ENCODE measurements around the gene PON1.

Gene PON1

GRCh38 chr7:95295397-95295796 is 28.9 kb downstream of the PON1 start:
- H3K4ac ChIP-seq (ENCODE audit: low read depth, low read length): no peak overlapping the region
- H4K8ac ChIP-seq (ENCODE audit: low read depth, low read length): no peak overlapping the region
- no peaks in the 10 kb centered on the region for H3K79me1 ChIP-seq (ENCODE audit: low read length)
- H3K27me3 ChIP-seq (ENCODE audit: insufficient read depth, low read length): no peaks in the 10 kb centered on the region
- H3K9ac ChIP-seq (ENCODE audit: low read length): no peak overlapping the region
- no peaks in the 10 kb centered on the region for H3K36me3 ChIP-seq (ENCODE audit: control insufficient read depth in 1 of 2, insufficient read depth in 2 of 2, low read length in 2 of 2)
- H3K4me3 ChIP-seq (ENCODE audit: low read depth, low read length): no peak overlapping the region
- DNase-seq: no peak
- no peak overlapping the region for H2BK5ac ChIP-seq (ENCODE audit: low read depth, low read length, poor library complexity)
- H2BK12ac ChIP-seq (ENCODE audit: low read length): no peak overlapping the region
- no peak overlapping the region for H3K14ac ChIP-seq (ENCODE audit: low read length)
- H2AK5ac ChIP-seq (ENCODE audit: low read length): no peak overlapping the region
- H2BK120ac ChIP-seq (ENCODE audit: insufficient read depth, low read length, poor library complexity): no peak overlapping the region
- H3K9me3 ChIP-seq (ENCODE audit: insufficient read depth, low read depth, low read length): no peaks in the 10 kb centered on the region
- no peak overlapping the region for H3K27ac ChIP-seq (ENCODE audit: low read depth, low read length)
- no peaks in the 10 kb centered on the region for H3K4me1 ChIP-seq (ENCODE audit: control insufficient read depth in 1 of 2, insufficient read depth in 2 of 2, low read length in 2 of 2)
- no peak overlapping the region for H2AFZ ChIP-seq (ENCODE audit: insufficient read depth, low read length, poor library complexity)
- H4K12ac ChIP-seq (ENCODE audit: low read depth, low read length): no peak overlapping the region
- no peak overlapping the region for H3K18ac ChIP-seq (ENCODE audit: low read length)
- H4K91ac ChIP-seq (ENCODE audit: low read depth, low read length): no peak overlapping the region
- no peak overlapping the region for H3K4me2 ChIP-seq (ENCODE audit: low read length)
- no peaks in the 10 kb centered on the region for H3K79me2 ChIP-seq (ENCODE audit: control insufficient read depth, insufficient read depth, low read length, poor library complexity)
- no peak overlapping the region for H3K23ac ChIP-seq (ENCODE audit: low read length)

GRCh38 chr7:95290166-95290830 is 34.0 kb downstream of the PON1 start:
- no CpG with 5 or more reads among the region's 7 CpGs for WGBS (ENCODE audit: extremely low coverage, insufficient coverage, insufficient read length)
- no peak overlapping the region for H4K91ac ChIP-seq (ENCODE audit: low read depth, low read length)
- H3K18ac ChIP-seq (ENCODE audit: low read length): no peak overlapping the region
- no peaks in the 10 kb centered on the region for H3K27me3 ChIP-seq (ENCODE audit: insufficient read depth, low read length)
- no peak overlapping the region for H3K4me3 ChIP-seq (ENCODE audit: low read depth, low read length)
- H3K27ac ChIP-seq (ENCODE audit: low read depth, low read length): no peak overlapping the region
- H3K9me3 ChIP-seq (ENCODE audit: insufficient read depth, low read depth, low read length): no peaks in the 10 kb centered on the region
- no peak for DNase-seq
- no peak overlapping the region for H2AFZ ChIP-seq (ENCODE audit: insufficient read depth, low read length, poor library complexity)
- H3K79me2 ChIP-seq (ENCODE audit: control insufficient read depth, insufficient read depth, low read length, poor library complexity): no peaks in the 10 kb centered on the region
- no peak overlapping the region for H3K9ac ChIP-seq (ENCODE audit: low read length)
- H3K23ac ChIP-seq (ENCODE audit: low read length): no peak overlapping the region
- H2BK5ac ChIP-seq (ENCODE audit: low read depth, low read length, poor library complexity): no peak overlapping the region
- H3K4me1 ChIP-seq (ENCODE audit: control insufficient read depth in 1 of 2, insufficient read depth in 2 of 2, low read length in 2 of 2): no peaks in the 10 kb centered on the region
- no peak overlapping the region for H2AK5ac ChIP-seq (ENCODE audit: low read length)
- H2BK120ac ChIP-seq (ENCODE audit: insufficient read depth, low read length, poor library complexity): no peak overlapping the region
- H3K14ac ChIP-seq (ENCODE audit: low read length): no peak overlapping the region
- no peak overlapping the region for H4K8ac ChIP-seq (ENCODE audit: low read depth, low read length)
- H3K79me1 ChIP-seq (ENCODE audit: low read length): no peaks in the 10 kb centered on the region
- no peak overlapping the region for H2BK12ac ChIP-seq (ENCODE audit: low read length)
- H3K4me2 ChIP-seq (ENCODE audit: low read length): no peak overlapping the region
- H3K4ac ChIP-seq (ENCODE audit: low read depth, low read length): no peak overlapping the region
- no peak overlapping the region for H4K12ac ChIP-seq (ENCODE audit: low read depth, low read length)
- H3K36me3 ChIP-seq (ENCODE audit: control insufficient read depth in 1 of 2, insufficient read depth in 2 of 2, low read length in 2 of 2): no peaks in the 10 kb centered on the region

- no peaks in the 10 kb centered on the region for H3K4me1 ChIP-seq (ENCODE audit: control insufficient read depth in 1 of 2, insufficient read depth in 2 of 2, low read length in 2 of 2)
- H3K27me3 ChIP-seq (ENCODE audit: insufficient read depth, low read length): no peaks in the 10 kb centered on the region
- no peak overlapping the region for H3K27ac ChIP-seq (ENCODE audit: low read depth, low read length)
- H3K23ac ChIP-seq (ENCODE audit: low read length): no peak overlapping the region
- no peak overlapping the region for H2AFZ ChIP-seq (ENCODE audit: insufficient read depth, low read length, poor library complexity)
- no peak overlapping the region for H2BK5ac ChIP-seq (ENCODE audit: low read depth, low read length, poor library complexity)
- no peak overlapping the region for H4K91ac ChIP-seq (ENCODE audit: low read depth, low read length)
- no peak overlapping the region for H3K4me3 ChIP-seq (ENCODE audit: low read depth, low read length)
- no peaks in the 10 kb centered on the region for H3K79me2 ChIP-seq (ENCODE audit: control insufficient read depth, insufficient read depth, low read length, poor library complexity)
- WGBS (ENCODE audit: extremely low coverage, insufficient coverage, insufficient read length): no CpG with 5 or more reads among the region's 2 CpGs
- H3K79me1 ChIP-seq (ENCODE audit: low read length): no peaks in the 10 kb centered on the region
- no peak overlapping the region for H3K18ac ChIP-seq (ENCODE audit: low read length)
- H2AK5ac ChIP-seq (ENCODE audit: low read length): no peak overlapping the region
- no peak overlapping the region for H4K8ac ChIP-seq (ENCODE audit: low read depth, low read length)
- H3K36me3 ChIP-seq (ENCODE audit: control insufficient read depth in 1 of 2, insufficient read depth in 2 of 2, low read length in 2 of 2): no peaks in the 10 kb centered on the region
- no peak for DNase-seq
- no peak overlapping the region for H2BK12ac ChIP-seq (ENCODE audit: low read length)
- no peak overlapping the region for H3K9ac ChIP-seq (ENCODE audit: low read length)
- H3K14ac ChIP-seq (ENCODE audit: low read length): no peak overlapping the region
- H3K4ac ChIP-seq (ENCODE audit: low read depth, low read length): no peak overlapping the region
- no peak overlapping the region for H3K4me2 ChIP-seq (ENCODE audit: low read length)
- no peaks in the 10 kb centered on the region for H3K9me3 ChIP-seq (ENCODE audit: insufficient read depth, low read depth, low read length)
- H4K12ac ChIP-seq (ENCODE audit: low read depth, low read length): no peak overlapping the region
- no peak overlapping the region for H2BK120ac ChIP-seq (ENCODE audit: insufficient read depth, low read length, poor library complexity)
Measured at GRCh38 chr7:95286096-95286495, 38.2 kb downstream of the PON1 start.

- no peak overlapping the region for H2BK120ac ChIP-seq (ENCODE audit: insufficient read depth, low read length, poor library complexity)
- no peak overlapping the region for H2BK5ac ChIP-seq (ENCODE audit: low read depth, low read length, poor library complexity)
- H3K79me1 ChIP-seq (ENCODE audit: low read length): no peaks in the 10 kb centered on the region
- no peak for DNase-seq
- no peak overlapping the region for H3K9ac ChIP-seq (ENCODE audit: low read length)
- no peak overlapping the region for H3K14ac ChIP-seq (ENCODE audit: low read length)
- no peak overlapping the region for H4K8ac ChIP-seq (ENCODE audit: low read depth, low read length)
- no peak overlapping the region for H4K91ac ChIP-seq (ENCODE audit: low read depth, low read length)
- no peak overlapping the region for H2AK5ac ChIP-seq (ENCODE audit: low read length)
- no peaks in the 10 kb centered on the region for H3K36me3 ChIP-seq (ENCODE audit: control insufficient read depth in 1 of 2, insufficient read depth in 2 of 2, low read length in 2 of 2)
- WGBS (ENCODE audit: extremely low coverage, insufficient coverage, insufficient read length): no CpG with 5 or more reads among the region's 2 CpGs
- H3K27ac ChIP-seq (ENCODE audit: low read depth, low read length): no peak overlapping the region
- no peaks in the 10 kb centered on the region for H3K4me1 ChIP-seq (ENCODE audit: control insufficient read depth in 1 of 2, insufficient read depth in 2 of 2, low read length in 2 of 2)
- no peaks in the 10 kb centered on the region for H3K9me3 ChIP-seq (ENCODE audit: insufficient read depth, low read depth, low read length)
- no peak overlapping the region for H2BK12ac ChIP-seq (ENCODE audit: low read length)
- H2AFZ ChIP-seq (ENCODE audit: insufficient read depth, low read length, poor library complexity): no peak overlapping the region
- H3K18ac ChIP-seq (ENCODE audit: low read length): no peak overlapping the region
- H3K23ac ChIP-seq (ENCODE audit: low read length): no peak overlapping the region
- H4K12ac ChIP-seq (ENCODE audit: low read depth, low read length): no peak overlapping the region
- no peak overlapping the region for H3K4me2 ChIP-seq (ENCODE audit: low read length)
- H3K79me2 ChIP-seq (ENCODE audit: control insufficient read depth, insufficient read depth, low read length, poor library complexity): no peaks in the 10 kb centered on the region
- no peaks in the 10 kb centered on the region for H3K27me3 ChIP-seq (ENCODE audit: insufficient read depth, low read length)
- no peak overlapping the region for H3K4ac ChIP-seq (ENCODE audit: low read depth, low read length)
- no peak overlapping the region for H3K4me3 ChIP-seq (ENCODE audit: low read depth, low read length)
Measured at GRCh38 chr7:95279417-95279816, 44.9 kb downstream of the PON1 start.
